ENCODE measurements around the gene GABRB1.

DNA sequence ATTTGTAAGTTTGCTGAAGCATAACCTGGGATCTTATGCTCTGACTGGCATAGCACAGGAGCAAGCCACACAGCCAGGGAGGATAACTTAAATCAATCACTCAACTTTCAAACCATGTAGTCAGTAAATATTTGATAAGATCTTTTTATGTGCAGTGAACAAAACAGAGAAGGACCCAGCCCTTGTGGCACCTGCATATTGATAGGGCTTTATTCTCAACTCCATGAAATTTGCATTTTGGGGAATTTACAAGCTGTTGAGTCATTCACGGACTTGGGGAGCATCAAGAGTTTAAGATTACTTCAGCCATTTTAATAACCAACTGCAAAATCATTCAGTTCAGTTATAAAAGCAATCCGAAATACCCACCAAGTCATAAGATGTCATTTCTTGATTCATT lies 309.5 kb downstream of the GABRB1 start:
- no peak for TF ChIP-seq CTCF (IDR thresholded peaks at IDR 0.05; ENCODE audit: low read length)
- TF ChIP-seq EZH2 (IDR thresholded peaks at IDR 0.05; ENCODE audit: borderline replicate concordance, low read length): no peak
